Measurements from ENCODE around the gene EGFL8. TPM values are rescaled to one million over a fixed set of nuclear protein-coding genes. Genes with fewer than 3 reads are reported as not detected.

The EGFL8 gene
- total and polyA plus RNA-seq, 12 donors = 6.7 to 32.8 (median 8.4) TPM

GRCh38 chr6:32202186-32202585 lies 37.8 kb downstream of the EGFL8 start:
- H3K4me3 ChIP-seq = no peak overlapping the region
- intact Hi-C loops (cut with DNase I) = no loop called here
- no peak overlapping the region for H3K27ac ChIP-seq
- peaks cover 0 to 10% (median 0%) of the 10 kb centered on the region in 7 donors for H3K27me3 ChIP-seq
- no peak for ATAC-seq
- no peak for TF ChIP-seq CTCF (IDR thresholded peaks at IDR 0.05)
- peaks cover 0 to 94% (median 5%) of the 10 kb centered on the region in 9 donors for H3K36me3 ChIP-seq
- H3K9me3 ChIP-seq = no peaks in the 10 kb centered on the region
- no peak for DNase-seq
- peaks cover 2 to 17% (median 6%) of the 10 kb centered on the region in 9 donors for H3K4me1 ChIP-seq
- 88 to 89% methylated on average over 9 of the region's 9 CpGs for WGBS, 2 donors

GRCh38 chr6:32203426-32204267 lies 39.3 kb downstream of the EGFL8 start:
- no peak for DNase-seq
- intact Hi-C loops (cut with DNase I) = no loop called here
- no peaks in the 10 kb centered on the region for H3K9me3 ChIP-seq
- peaks cover 0 to 9% (median 0%) of the 10 kb centered on the region in 9 donors for H3K4me1 ChIP-seq
- H3K4me3 ChIP-seq = no peak overlapping the region
- TF ChIP-seq CTCF (IDR thresholded peaks at IDR 0.05) = no peak
- ATAC-seq = no peak
- H3K27me3 ChIP-seq = peaks cover 0 to 10% (median 0%) of the 10 kb centered on the region in 7 donors
- H3K36me3 ChIP-seq = peaks cover 0 to 97% (median 5%) of the 10 kb centered on the region in 9 donors
- H3K27ac ChIP-seq = no peak overlapping the region
- WGBS, 2 donors = 83 to 86% methylated on average over 9 of the region's 9 CpGs

- intact Hi-C loops (cut with DNase I) = no loop called here
- ATAC-seq (no peak), DNase-seq (no peak)
- Histone ChIP-seq H3K4me1 (peaks cover 0 to 9% (median 0%) of the 10 kb centered on the region in 9 donors), H3K27ac (no peak overlapping the region), H3K36me3 (peaks cover 0 to 97% (median 5%) of the 10 kb centered on the region in 9 donors), H3K9me3 (no peaks in the 10 kb centered on the region), H3K4me3 (no peak overlapping the region), H3K27me3 (peaks cover 0 to 10% (median 0%) of the 10 kb centered on the region in 7 donors)
- 85 to 89% methylated on average over 3 of the region's 3 CpGs for WGBS, 2 donors
- no peak for TF ChIP-seq CTCF (IDR thresholded peaks at IDR 0.05)
Observed at GRCh38 chr6:32204268-32204715, 39.9 kb downstream of the EGFL8 start.

- no peak overlapping the region for H3K27ac ChIP-seq
- DNase-seq (no peak), ATAC-seq (no peak)
- peaks cover 0 to 97% (median 0%) of the 10 kb centered on the region in 9 donors for H3K36me3 ChIP-seq
- intact Hi-C loops (cut with DNase I) = no loop called here
- H3K27me3 ChIP-seq = no peaks in the 10 kb centered on the region
- no peak overlapping the region for H3K4me3 ChIP-seq
- no peak for TF ChIP-seq CTCF (IDR thresholded peaks at IDR 0.05)
- no peaks in the 10 kb centered on the region for H3K9me3 ChIP-seq
- H3K4me1 ChIP-seq = peaks cover 0 to under 1% (median 0%) of the 10 kb centered on the region in 9 donors
- WGBS, 2 donors = 74 to 95% methylated on average over 1 of the region's 1 CpG
Observed at GRCh38 chr6:32208996-32209395, 44.6 kb downstream of the EGFL8 start.

All from heart right ventricle (tissue), 16 donors.